Inferior parietal cortex (tissue), 1 donor: ENCODE measurements around the gene CRYBA2.

ENCODE experiments used
- DNase-seq: peaks from one replicate; pipeline ENCODE4 v3.0.0-alpha.2; 2016; ENCODE audit errors: extremely low spot score

CRYBA2 gene

DNA sequence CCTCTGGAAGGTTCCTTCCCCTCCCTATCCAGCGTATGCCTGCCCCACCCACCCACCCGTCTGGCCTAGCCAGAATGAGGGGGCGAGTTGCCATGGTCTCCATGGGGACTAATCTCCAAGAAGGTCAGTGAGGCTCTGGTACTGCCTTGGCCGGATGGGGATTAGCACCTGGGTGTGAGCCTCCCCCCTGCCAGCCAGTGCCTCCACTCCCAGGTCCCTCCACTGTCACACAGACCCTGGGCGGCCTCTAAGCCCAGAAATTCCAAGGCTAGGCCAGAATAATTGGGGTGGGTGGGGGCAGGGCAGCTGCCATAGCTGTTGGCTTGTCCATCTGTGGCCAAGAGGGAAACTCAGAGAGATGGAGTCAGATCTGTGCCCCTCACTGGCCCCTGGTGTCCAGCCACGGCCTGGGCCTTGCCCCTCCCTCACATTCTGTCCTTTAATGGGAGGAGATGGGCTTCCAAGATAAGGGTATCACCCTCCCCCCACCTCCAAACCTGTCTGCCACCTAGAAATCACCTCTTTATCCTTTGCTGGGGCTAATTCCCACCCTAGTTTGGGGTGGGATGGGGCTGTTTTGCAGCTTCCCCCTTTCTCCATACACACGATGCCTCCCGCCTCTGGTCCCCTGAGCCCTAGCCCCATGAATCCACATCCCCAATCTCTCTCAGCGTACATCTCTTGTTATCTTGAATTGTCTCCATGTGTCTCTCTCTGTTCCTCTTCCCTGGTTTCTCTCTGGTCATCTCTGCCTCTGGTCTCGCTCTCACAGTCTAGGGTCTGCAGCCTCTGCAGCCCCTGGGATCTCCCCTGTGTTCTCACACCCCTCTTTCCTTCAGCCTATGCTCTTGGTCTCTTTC, 6.0 kb upstream of the CRYBA2 start:
- no peak for DNase-seq

DNA sequence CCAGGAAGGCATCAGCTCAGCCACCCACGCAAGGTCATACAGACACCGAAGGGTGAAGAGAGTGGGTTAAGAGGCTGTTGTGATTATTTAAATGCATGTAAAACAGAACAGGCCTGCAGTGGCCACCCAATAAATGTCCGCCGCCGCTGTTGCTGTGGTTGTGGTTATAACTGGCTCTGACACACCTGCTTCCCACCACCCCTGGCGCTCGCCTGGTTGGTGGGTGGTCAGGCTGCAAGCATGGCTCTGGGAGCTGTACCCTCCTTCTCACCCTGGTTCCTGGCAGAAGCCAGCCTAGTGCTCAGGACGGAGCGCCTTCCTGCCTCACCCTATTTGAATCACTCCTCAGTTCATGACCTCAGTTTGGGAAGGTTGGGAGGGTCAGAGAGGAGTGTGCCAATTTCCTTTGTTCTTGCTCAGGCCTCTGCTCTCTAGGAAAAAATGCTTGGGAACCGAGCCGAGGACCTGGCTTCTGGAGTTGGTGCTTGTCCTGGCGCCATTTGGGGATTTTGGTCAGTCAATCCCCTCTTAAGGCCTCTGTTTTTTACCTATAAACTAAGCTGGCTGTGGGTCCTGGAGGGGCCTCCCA, 5.3 kb upstream of the CRYBA2 start:
- no peak for DNase-seq

DNA sequence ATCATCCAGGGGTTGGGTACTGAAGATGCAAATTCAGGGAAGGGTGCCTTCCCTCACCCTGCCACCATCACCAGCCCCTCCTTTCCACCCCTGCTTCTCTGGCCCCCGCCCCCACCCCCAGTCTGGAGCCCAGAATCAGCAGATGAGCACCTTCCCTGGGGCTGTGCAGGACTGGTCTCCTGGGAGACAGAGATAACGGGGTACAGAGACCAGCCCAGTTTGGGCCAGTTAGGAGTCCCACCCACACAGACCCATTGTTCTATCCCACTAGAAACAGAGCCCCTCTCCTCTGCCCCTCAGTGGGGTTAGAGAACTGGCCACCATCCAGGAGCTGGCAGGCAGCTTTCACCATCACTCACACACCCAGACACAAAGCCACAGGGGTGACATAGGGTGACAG, 4.5 kb upstream of the CRYBA2 start:
- no peak for DNase-seq

DNA sequence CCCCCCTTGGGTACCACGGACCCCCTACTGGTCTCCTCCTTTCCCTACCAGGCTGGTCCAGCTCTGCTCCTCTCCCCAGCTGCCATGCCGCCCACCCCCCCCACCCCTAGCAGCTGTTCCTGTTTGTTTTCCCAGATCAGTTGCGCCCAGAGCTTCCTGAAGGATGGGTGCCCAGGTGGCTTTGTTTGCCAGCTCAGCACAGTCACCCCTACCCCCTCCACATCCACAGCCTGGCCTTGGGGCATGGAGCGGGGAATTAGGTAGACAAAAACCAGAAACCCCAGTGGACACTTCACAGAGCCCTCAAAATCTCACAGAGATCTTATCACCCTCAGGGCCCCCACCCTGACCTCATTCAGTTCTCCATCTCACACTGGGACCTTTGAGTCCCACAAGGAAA, 3.7 kb upstream of the CRYBA2 start:
- DNase-seq, result no peak

DNA sequence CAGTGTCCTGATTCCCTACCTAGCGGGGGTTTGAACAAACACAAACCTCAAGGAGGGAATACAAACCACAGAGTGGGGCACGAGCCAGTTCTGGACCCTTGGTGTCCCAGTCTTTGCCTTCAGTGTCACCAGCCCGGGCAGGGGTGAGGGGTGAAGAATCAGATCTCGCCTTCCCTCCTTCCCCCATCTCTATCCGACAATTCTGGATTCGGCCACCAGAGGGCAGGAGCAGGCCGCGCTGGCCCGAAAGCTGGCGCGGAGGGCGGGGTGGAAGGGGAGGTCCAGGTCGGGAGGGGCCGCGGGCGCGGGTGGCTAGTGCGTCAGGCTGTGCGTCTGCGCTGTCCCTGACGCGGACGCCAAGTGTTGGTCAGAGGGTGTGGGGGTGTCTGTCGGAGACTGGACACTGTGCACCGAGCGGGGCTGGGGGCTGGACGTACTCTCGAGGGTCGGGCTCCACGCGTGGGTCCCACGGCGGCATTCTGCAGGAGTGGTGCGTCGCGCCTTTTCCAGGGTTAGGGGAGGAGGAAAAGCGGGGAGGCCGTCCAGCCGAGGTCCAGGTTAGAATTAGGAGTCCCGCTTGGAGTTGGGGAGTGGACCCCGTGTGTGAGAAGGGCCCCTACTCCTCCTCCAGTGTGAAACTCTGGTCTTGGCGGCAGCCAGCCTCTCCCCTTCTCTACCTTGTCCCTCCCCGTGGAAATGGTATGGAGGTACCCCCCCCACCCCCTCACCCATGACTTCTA, 2.9 kb upstream of the CRYBA2 start:
- DNase-seq, result peak; percentile 85

DNA sequence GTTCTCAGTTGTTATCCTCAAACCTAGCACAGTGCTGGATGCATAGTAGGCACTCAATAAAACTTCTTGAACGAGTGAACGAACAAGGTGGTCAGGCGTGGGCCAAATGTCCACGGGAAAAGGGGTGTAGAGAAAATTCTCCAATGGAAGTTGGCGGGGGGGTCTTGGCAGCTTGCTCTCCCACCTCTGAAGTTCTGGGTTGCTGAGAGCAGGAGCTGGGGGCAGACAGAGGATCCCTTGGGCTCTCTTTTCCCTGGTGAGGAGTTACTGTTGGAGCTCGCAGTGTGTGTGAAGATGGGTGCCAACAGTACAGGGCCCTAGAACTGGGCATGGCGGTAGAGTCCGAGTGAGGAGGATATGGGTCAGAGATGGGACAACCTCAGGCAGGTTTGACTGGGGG, 2.3 kb upstream of the CRYBA2 start:
- DNase-seq, result no peak

DNA sequence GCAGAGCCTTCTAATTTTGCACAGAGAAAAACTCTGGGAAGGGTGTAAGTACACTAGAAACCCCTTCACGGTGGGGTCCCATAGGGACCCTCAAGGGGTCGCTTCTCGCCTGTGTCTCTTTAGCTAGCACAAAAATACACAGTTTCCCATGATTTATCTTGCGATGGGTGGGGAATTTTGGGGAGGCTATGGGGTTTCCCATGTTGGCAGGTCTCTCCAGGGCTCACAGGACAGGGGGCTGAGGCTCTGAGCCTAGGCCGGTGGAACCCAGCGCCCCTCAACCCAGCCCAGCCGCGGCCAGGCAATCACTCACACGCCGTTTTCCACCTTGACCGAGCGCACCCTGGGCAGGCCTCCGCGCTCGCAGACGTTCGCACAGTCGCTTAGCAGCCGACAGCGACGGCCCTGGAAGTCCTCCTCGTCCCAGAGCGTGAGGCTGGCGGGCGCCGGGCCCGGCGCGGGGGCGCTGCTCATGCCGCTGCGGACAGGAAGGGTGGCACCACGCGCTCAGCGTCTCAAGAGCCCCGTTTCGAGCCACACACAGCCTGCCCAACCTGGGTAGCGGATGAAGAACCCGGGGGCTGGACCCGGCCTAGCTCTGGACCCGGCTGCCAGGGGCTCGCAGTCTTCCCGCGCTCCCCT, 398 bp downstream of the CRYBA2 start:
- no peak for DNase-seq

DNA sequence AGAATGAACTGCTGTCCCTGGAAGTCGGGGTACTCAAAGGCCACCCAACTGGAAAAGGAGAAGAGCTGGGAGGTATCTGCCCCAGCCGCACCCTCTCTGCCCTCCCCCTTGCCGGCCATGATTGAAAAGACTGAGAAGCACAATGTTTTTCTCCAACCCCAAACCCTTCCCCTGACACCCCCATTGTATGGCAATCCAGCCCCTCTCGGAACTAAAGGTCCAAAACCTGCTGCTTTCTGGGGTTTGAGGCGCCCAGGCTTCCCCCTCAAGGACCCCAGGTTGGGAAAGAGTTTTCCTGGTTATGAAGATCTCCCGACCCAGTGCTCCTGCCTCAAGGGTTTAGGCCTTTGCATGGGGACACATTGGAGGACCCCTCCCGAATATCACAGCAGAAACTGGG, 1.0 kb downstream of the CRYBA2 start:
- DNase-seq, result no peak

DNA sequence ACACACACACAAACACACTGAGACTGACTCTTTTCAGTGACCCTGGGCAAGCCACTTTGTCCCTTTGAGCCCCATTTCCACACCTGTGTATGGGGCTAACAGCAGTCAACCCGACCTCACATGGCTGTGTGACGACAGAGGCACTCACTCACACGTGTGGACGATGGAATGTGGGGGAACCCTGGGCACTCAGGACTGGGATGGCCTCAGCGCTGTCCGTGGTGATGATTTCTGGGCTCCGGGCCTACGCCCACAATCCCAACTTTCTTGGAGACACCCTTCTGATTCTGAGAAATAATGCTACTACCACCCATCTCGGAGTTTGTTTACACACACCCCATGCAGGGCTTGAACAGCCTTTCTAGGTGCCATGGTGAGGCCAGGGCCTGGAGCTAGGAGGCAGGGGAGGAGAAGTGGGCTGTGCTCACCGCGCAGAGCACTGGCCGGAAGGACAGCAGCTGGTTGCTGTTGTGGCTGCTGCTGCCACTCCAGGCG, 1.5 kb downstream of the CRYBA2 start:
- DNase-seq, result no peak

DNA sequence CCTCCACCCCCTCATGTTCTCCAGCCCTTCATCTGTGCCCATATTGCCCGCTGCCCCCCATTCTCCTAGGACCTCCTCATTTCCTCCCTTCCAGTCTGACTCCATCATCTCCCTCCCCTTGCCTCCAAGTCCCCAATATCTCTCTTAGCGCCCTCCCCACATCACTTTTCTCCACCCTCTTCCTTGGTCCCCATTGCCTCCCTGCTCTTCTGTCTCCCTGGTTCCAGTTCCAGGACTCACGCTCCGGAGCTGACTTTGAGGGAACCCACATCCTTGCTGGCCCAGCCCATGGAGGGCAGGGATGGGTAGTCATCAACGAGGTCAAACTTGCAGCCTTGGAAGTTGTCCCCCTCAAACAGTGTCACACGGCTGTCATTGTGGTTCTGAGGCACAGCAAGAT, 2.6 kb downstream of the CRYBA2 start:
- no peak for DNase-seq

DNA sequence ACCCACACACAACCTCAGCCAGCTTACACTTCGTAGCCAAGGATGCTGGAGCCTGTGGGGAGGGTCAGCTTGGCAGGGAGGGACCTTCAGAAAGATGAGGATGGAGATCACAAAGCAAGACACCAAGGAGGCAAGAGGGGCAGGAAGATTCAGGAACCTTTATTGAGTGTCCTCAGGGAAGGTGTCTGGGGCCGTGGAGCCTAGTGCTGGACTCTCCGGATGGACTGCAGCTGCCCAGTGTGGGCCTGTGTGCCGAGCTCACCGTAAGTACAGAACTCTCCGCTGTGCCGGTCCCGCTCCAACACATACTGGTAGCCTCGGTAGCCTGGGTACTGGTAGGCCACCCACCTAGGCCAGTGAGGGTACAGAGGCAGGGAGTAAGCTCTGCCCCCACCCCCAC, 3.2 kb downstream of the CRYBA2 start:
- DNase-seq, result no peak

DNA sequence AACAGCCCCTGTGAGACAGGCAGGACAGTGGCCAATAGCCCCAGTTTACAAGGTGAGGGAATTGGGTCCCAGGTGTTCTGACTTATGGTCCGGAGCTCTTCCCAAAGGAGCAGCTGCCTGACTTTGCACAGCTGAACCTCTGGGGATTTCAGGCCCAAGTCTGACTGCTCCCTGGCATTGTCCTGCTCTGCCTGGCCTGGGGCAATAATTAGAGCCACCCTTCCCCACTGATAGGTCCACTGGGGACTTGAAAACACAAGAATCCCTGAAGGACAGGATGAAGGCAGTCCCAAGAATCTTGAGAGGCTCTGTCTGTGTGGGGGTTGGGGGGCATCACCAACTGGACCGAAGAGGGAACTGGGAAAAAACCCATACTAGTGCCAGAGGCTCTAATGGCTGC, 4.6 kb downstream of the CRYBA2 start:
- no peak for DNase-seq

DNA sequence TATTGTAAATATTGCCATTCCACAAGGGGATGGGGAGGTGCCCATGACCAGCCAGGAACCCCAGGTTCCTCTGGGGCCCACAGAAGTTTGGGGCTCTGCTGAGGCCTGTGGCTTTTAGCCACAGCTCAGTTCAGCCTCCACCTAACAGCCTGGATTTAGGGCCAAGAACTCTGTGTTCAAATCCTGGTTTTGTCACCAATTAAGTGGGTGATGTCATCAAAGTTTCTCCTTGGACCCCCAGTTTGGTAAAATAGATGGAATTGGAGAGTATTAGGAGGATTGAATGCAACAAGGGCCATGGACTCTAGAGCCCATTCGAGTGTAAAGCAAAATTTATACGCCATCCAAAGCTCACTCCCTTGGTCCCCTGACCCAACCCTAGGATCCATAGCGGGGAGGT, 5.1 kb downstream of the CRYBA2 start:
- DNase-seq, result no peak

DNA sequence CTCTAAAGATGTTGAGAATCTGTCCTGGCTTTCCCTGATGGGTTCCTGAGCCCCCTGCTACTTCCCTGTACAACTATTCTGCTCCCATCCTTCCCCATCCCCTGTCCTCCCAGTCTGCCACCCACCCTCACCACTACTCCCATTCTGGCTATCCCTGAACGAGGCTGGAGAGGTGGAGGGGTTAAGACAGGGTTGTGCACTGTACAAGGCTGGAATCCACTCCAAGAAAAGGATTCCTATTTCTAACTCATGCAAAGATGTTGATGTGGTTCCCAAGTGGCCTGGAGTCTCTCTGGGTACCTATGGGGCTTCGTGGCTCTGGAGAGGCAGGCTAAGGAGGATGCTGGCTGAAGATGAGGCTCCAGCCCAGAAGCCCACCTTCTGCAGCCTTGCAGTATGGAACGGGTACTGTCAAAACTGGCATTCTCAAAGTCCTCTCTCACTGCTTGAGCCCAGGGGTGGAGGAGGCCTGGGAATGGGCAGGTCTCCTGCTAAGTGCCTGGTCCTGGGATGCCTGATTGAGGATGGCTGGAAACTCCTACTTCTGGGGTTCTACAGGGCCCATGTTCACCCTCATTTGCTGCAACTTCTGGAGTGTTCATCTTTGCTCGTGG, 7.0 kb downstream of the CRYBA2 start:
- no peak for DNase-seq

DNA sequence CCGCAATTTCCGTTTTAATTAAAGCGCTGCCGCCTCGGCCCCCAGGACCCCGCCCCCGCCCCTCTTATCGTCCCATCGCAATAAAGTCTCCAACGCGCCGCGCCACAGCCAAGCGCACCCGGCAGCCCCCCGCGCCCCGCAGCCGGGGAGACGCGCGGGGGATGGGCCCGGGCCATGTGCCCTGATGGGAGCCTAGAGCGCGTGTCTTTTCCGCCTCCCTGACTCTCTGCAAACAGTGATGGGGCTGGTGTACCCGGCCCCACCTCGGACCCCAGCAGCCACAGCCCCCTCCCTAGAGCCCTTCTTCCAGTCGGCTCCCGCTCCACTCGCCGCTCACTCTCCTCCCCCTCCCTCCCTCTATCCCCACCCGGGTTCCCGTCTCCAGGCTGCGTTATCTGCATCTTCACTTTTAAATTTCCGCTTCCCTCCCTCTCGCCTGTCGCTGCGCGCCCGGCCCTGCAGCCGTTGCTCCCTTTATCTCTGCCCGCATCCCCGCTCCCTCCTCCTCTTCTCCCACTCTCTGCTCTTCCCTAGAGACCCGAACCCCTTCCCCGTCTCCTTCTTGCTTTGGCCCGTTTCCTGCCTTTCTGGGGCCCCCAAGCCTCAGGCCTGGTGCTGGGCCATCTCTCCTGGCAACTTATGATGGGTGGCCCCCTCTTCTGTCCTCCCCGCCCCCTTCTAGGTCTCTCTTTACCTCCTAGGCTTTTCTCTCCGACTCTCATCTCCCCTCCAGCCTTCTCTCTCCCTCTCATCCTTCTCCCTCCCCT, 7.7 kb downstream of the CRYBA2 start:
- no peak for DNase-seq

DNA sequence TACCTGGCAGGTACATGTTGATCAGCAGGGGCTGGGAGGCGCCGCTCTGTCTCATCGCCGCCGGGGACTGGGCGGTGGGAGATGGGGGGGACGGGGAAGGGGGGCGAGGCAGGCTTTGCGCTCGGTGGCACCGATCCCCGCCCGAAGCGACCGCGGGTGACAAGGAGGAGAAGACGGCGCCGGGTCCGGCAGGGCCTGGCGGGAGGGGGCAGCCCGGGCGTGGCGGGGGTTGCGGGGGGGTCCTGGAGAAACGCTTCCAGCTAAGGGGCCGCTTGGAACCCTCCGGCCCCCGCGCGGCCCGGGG, 8.2 kb downstream of the CRYBA2 start, which contains the start of gene FEV:
Gene FEV (minus strand): TSS at position 164 of the 304 bp plus-strand sequence. CDS start 109 bp downstream, at position 55.
- DNase-seq, result no peak

DNA sequence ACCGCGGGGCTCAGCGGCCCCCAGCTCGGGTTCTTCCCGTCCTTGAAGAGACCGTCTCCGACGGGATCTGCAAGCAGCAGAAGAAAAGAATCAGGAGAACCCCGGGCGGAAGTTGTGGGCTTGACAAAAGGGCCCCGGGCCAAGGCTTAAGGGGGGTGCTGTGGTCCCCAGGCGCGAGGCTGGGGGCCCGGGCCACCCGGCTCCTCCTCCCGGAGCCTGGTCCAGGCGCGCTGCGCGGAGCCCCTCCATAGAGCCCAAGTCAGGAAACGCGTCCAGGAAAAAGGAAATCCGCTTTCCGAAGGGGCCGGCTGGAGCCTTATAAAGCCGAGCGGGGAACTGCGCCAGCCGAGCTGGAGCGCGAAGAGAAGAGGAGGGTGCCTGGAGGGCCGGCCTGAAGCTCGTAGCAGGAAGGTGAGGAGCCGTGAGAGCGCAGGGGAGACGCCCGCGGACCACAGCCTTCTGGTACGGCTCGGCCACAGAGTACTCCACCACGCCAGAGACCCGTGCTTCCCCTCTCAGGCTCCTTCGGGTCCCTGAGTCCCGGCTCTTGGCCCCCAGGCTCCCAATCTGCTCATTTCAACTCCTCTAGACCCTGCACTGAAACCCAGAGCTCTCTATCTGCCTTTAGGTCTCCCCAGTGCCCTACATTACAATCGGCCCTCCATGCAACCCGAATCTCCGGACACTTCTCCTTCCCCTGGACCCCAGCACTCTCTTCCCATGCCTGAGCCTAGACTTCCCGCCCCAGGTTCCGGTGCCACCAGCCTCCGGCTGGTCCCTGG, 8.8 kb downstream of the CRYBA2 start:
- DNase-seq, result no peak

DNA sequence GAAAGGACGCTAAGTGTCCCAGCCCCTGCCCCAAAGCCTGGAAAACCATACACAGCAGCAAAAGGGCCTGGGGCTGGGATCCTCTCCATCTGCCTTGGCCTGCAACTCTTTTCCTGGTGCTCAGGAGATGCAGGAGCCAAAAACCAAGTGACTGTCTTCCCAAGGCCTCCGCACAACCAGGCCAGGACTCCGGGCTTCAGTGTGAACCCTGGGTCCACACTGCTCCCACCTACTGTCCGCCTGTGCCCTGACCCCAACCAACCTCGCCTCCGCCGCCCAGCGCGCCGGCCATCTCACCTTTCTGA, 9.3 kb downstream of the CRYBA2 start:
- no peak for DNase-seq

DNA sequence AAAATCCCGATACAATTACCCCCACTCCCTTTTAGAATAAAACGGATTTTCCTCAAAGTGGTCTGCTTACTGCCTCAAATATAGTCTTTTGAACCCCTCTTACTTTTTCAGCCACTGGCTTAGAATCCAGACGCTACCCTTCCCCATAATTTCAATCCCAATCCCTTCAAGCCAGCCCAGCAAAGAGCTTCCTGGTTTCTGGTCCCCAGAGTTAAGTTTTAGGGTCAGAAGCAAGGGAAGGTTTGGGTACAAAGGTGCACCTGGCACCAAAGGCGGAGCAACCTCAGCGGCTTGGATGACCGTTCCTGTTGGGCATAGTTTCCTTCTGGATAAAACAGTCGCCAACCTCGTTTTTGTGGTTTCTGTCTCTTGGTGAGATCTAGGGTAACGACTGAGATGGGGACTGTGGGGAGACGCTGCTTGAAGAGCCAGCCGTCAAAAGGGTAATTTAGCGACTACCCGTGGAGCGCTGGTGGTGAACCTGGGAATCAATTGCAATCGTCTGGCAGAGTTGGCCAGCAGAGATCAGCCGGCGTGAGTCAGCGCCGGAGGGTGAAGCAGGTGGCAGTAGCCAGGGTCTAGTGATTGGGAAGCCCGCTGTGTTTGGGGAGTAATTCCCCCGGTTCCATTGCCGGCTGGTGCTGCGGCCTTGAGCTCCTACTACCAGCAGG, 9.8 kb downstream of the CRYBA2 start:
- DNase-seq, result no peak
